Right lobe of liver (tissue), 4 donors: ENCODE data around the gene KMT2E.

Experiments used
- CTCF ChIP-seq, 4 donors: fragments of 200-600 bp in 3 of 4; fragments of 450-650 bp in 1 of 4; IDR thresholded peaks; one replicate each; pipeline versions ENCODE4 v1.5.1 to v1.8.0; 2016 to 2022; ENCODE audit warnings: antibody characterized with exemption in 4 of 4, mild to moderate bottlenecking in 2 of 4
- POLR2A ChIP-seq: fragments of 450-650 bp; IDR thresholded peaks from one replicate; pipeline ENCODE4 v1.6.1; 2017; ENCODE audit warnings: antibody characterized with exemption, mild to moderate bottlenecking
- donor health status: DM: no; HTN: no; CAD: no.
- donor health status: DM: no; HTN: no; CAD: no.
- donor health status: DM: no; HTN: yes; CAD: no.

- TF ChIP-seq POLR2A (no peak), CTCF (IDR thresholded peaks at IDR 0.05) (no peak)
Measured at GRCh38 chr7:105094966-105095365, 81.0 kb downstream of the KMT2E start.
